GM12891 (cell line): ENCODE results near the gene WDR82.

Source experiments
- POLR2A ChIP-seq: IDR thresholded peaks from 2 replicates; pipeline ENCODE4 v1.6.1; 2011; ENCODE audit warnings: low read depth, low read length, control low read depth
- SPI1 ChIP-seq: IDR thresholded peaks from 2 replicates; pipeline ENCODE4 v1.6.1; 2011; ENCODE audit warnings: low read depth, low read length, control low read depth

DNA sequence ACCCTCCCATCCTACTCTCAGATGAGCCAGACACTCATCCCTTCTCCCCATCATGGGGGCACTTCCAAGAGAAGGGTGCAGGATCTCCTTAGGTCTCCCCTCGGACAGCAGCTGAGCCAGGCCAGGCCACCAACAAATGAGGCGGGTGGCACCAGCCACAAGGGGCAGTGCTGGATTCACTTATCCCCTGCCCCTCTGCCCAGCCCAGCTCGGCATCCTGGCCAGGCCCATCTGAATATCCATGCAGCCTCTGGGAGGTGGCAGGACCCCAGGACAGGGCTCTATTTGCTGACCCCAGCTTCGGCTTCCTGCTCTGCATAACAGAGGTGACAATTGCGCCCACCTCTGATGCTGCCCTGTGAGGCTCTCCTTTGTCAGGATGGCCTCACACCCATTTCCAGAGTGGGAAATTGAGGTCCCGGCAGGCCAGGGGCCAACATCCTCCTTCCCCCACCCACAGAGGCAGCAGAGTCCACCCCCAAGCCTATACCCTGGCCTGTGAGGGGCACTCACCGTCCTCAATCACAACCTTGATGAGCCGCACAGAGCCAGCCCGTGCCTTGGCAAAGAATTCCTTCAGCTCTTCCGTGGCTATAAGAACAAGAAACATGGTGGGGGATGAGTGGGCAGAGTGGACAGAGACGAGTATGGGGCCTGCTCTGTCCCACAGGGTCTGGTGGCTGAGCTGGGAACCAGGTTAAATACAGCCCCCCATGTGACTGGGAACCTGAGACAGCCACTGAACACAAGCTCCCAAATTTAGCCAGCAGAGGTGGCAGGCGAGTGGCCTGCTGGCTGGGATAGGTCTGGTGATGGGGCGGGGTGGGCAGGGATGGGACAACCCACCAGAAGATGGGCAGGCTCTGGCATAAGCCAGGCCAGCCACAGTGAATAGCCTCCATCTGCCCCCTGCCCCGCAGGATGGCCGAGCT lies 43.7 kb downstream of the WDR82 start:
- TF ChIP-seq POLR2A (no peak), SPI1 (no peak)
